Measurements from ENCODE around the gene MACROD2. TPM values are rescaled to one million over a fixed set of nuclear protein-coding genes. Genes with fewer than 3 reads are reported as not detected.

MACROD2 gene
- total RNA-seq, 1 experiment from 2014 or later: 1.5 TPM

- no peak for DNase-seq
- Histone ChIP-seq H3K36me3 (replicated peaks; ENCODE audit: control insufficient read depth, insufficient read depth, low read length) (no peaks in the 10 kb centered on the region), H3K27me3 (ENCODE audit: control insufficient read depth, insufficient read depth, low read length) (no peaks in the 10 kb centered on the region), H3K4me3 (ENCODE audit: insufficient read depth, low read depth, low read length) (no peak overlapping the region)
Measured at GRCh38 chr20:15542655-15543054, 1547.3 kb downstream of the MACROD2 start.

GRCh38 chr20:15544742-15545141 lies 1549.4 kb downstream of the MACROD2 start:
- H3K4me3 ChIP-seq (ENCODE audit: insufficient read depth, low read depth, low read length): no peak overlapping the region
- no peaks in the 10 kb centered on the region for H3K27me3 ChIP-seq (ENCODE audit: control insufficient read depth, insufficient read depth, low read length)
- no peak for DNase-seq
- no peaks in the 10 kb centered on the region for H3K36me3 ChIP-seq (replicated peaks; ENCODE audit: control insufficient read depth, insufficient read depth, low read length)

GRCh38 chr20:15546525-15547023 lies 1551.3 kb downstream of the MACROD2 start:
- Histone ChIP-seq H3K36me3 (replicated peaks; ENCODE audit: control insufficient read depth, insufficient read depth, low read length) (no peaks in the 10 kb centered on the region), H3K4me3 (ENCODE audit: insufficient read depth, low read depth, low read length) (no peak overlapping the region), H3K27me3 (ENCODE audit: control insufficient read depth, insufficient read depth, low read length) (no peaks in the 10 kb centered on the region)
- DNase-seq: no peak

GRCh38 chr20:15547119-15547518 lies 1551.8 kb downstream of the MACROD2 start:
- DNase-seq: no peak
- H3K4me3 ChIP-seq (ENCODE audit: insufficient read depth, low read depth, low read length): no peak overlapping the region
- H3K36me3 ChIP-seq (replicated peaks; ENCODE audit: control insufficient read depth, insufficient read depth, low read length): no peaks in the 10 kb centered on the region
- H3K27me3 ChIP-seq (ENCODE audit: control insufficient read depth, insufficient read depth, low read length): no peaks in the 10 kb centered on the region

- no peak for DNase-seq
- Histone ChIP-seq H3K27me3 (ENCODE audit: control insufficient read depth, insufficient read depth, low read length) (no peaks in the 10 kb centered on the region), H3K36me3 (replicated peaks; ENCODE audit: control insufficient read depth, insufficient read depth, low read length) (no peaks in the 10 kb centered on the region), H3K4me3 (ENCODE audit: insufficient read depth, low read depth, low read length) (no peak overlapping the region)
Measured at GRCh38 chr20:15550116-15550870, 1555.0 kb downstream of the MACROD2 start.

- Histone ChIP-seq H3K36me3 (replicated peaks; ENCODE audit: control insufficient read depth, insufficient read depth, low read length) (no peaks in the 10 kb centered on the region), H3K27me3 (ENCODE audit: control insufficient read depth, insufficient read depth, low read length) (no peaks in the 10 kb centered on the region), H3K4me3 (ENCODE audit: insufficient read depth, low read depth, low read length) (no peak overlapping the region)
- no peak for DNase-seq
Measured at GRCh38 chr20:15555913-15556312, 1560.6 kb downstream of the MACROD2 start.

- H3K36me3 ChIP-seq (replicated peaks; ENCODE audit: control insufficient read depth, insufficient read depth, low read length): no peaks in the 10 kb centered on the region
- no peaks in the 10 kb centered on the region for H3K27me3 ChIP-seq (ENCODE audit: control insufficient read depth, insufficient read depth, low read length)
- H3K4me3 ChIP-seq (ENCODE audit: insufficient read depth, low read depth, low read length): no peak overlapping the region
- no peak for DNase-seq
Measured at GRCh38 chr20:15556869-15557268, 1561.6 kb downstream of the MACROD2 start.

- Histone ChIP-seq H3K36me3 (replicated peaks; ENCODE audit: control insufficient read depth, insufficient read depth, low read length) (no peaks in the 10 kb centered on the region), H3K27me3 (ENCODE audit: control insufficient read depth, insufficient read depth, low read length) (no peaks in the 10 kb centered on the region), H3K4me3 (ENCODE audit: insufficient read depth, low read depth, low read length) (no peak overlapping the region)
- peak; percentile 16 for DNase-seq
Measured at GRCh38 chr20:15561070-15561569, 1565.8 kb downstream of the MACROD2 start.

GRCh38 chr20:15561707-15562404 lies 1566.5 kb downstream of the MACROD2 start:
- Histone ChIP-seq H3K4me3 (ENCODE audit: insufficient read depth, low read depth, low read length) (no peak overlapping the region), H3K36me3 (replicated peaks; ENCODE audit: control insufficient read depth, insufficient read depth, low read length) (no peaks in the 10 kb centered on the region), H3K27me3 (ENCODE audit: control insufficient read depth, insufficient read depth, low read length) (no peaks in the 10 kb centered on the region)
- peak; percentile 33 for DNase-seq

GRCh38 chr20:15563836-15564235 lies 1568.5 kb downstream of the MACROD2 start:
- DNase-seq: no peak
- Histone ChIP-seq H3K36me3 (replicated peaks; ENCODE audit: control insufficient read depth, insufficient read depth, low read length) (no peaks in the 10 kb centered on the region), H3K4me3 (ENCODE audit: insufficient read depth, low read depth, low read length) (no peak overlapping the region), H3K27me3 (ENCODE audit: control insufficient read depth, insufficient read depth, low read length) (no peaks in the 10 kb centered on the region)

GRCh38 chr20:15564981-15565380 lies 1569.7 kb downstream of the MACROD2 start:
- H3K4me3 ChIP-seq (ENCODE audit: insufficient read depth, low read depth, low read length): no peak overlapping the region
- no peak for DNase-seq
- no peaks in the 10 kb centered on the region for H3K36me3 ChIP-seq (replicated peaks; ENCODE audit: control insufficient read depth, insufficient read depth, low read length)

GRCh38 chr20:15565786-15566185 lies 1570.5 kb downstream of the MACROD2 start:
- Histone ChIP-seq H3K4me3 (ENCODE audit: insufficient read depth, low read depth, low read length) (no peak overlapping the region), H3K27me3 (ENCODE audit: control insufficient read depth, insufficient read depth, low read length) (no peaks in the 10 kb centered on the region), H3K36me3 (replicated peaks; ENCODE audit: control insufficient read depth, insufficient read depth, low read length) (no peaks in the 10 kb centered on the region)
- no peak for DNase-seq

More at GRCh38 chr20:15564981-15565380, 1569.7 kb downstream of the MACROD2 start:
- no peaks in the 10 kb centered on the region for H3K27me3 ChIP-seq (ENCODE audit: control insufficient read depth, insufficient read depth, low read length)

- Histone ChIP-seq H3K36me3 (replicated peaks; ENCODE audit: control insufficient read depth, insufficient read depth, low read length) (no peaks in the 10 kb centered on the region), H3K27me3 (ENCODE audit: control insufficient read depth, insufficient read depth, low read length) (no peaks in the 10 kb centered on the region)
Measured at GRCh38 chr20:15567219-15567618, 1571.9 kb downstream of the MACROD2 start.

GRCh38 chr20:15570156-15570555 lies 1574.8 kb downstream of the MACROD2 start:
- no peak for DNase-seq
- H3K27me3 ChIP-seq (ENCODE audit: control insufficient read depth, insufficient read depth, low read length): no peaks in the 10 kb centered on the region
- no peak overlapping the region for H3K4me3 ChIP-seq (ENCODE audit: insufficient read depth, low read depth, low read length)
- H3K36me3 ChIP-seq (replicated peaks; ENCODE audit: control insufficient read depth, insufficient read depth, low read length): no peaks in the 10 kb centered on the region

More at GRCh38 chr20:15567219-15567618, 1571.9 kb downstream of the MACROD2 start:
- no peak overlapping the region for H3K4me3 ChIP-seq (ENCODE audit: insufficient read depth, low read depth, low read length)
- DNase-seq: no peak

GRCh38 chr20:15571056-15571455 lies 1575.7 kb downstream of the MACROD2 start:
- no peaks in the 10 kb centered on the region for H3K36me3 ChIP-seq (replicated peaks; ENCODE audit: control insufficient read depth, insufficient read depth, low read length)
- DNase-seq: no peak
- no peak overlapping the region for H3K4me3 ChIP-seq (ENCODE audit: insufficient read depth, low read depth, low read length)
- H3K27me3 ChIP-seq (ENCODE audit: control insufficient read depth, insufficient read depth, low read length): no peaks in the 10 kb centered on the region

Measured in H7 (cell line).